Measurements from ENCODE around the gene CSF1R. TPM values are rescaled to one million over a fixed set of nuclear protein-coding genes. Genes with fewer than 3 reads are reported as not detected.

The CSF1R gene
- total and polyA plus RNA-seq, 2 of the 4 experiments (the other 2 are of a cell fraction): 0.14 to 0.36 TPM

DNA sequence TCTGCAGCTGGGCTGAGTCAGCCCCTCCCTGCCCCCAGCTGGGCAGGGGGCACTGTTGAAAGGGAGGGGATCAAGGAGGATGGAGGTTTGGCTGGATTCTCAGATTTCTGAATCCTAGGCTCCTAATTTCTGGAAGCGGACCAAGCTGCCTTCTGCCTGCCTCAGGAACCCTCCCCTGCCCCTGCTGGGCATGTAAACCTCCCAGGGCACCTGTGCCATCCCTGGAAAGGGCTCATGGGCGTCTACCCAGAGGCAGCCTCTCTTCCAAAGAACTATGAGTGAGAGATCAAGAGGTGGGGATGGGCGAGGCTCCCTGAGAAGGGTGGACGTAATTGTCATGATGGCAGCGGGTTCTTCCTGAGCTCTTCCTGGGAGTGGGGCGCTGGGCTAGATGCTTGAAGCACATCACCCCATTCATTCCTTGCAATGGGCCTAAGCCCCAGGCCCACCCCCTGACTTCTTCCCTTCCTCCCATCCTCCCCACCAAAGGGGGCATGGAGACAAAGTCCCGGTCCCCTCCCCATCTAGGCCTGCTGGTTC, 21.6 kb downstream of the CSF1R start (continued):
- no peak for TF ChIP-seq BHLHE40 (IDR thresholded peaks at IDR 0.05; ENCODE audit: low read depth, low read length)

DNA sequence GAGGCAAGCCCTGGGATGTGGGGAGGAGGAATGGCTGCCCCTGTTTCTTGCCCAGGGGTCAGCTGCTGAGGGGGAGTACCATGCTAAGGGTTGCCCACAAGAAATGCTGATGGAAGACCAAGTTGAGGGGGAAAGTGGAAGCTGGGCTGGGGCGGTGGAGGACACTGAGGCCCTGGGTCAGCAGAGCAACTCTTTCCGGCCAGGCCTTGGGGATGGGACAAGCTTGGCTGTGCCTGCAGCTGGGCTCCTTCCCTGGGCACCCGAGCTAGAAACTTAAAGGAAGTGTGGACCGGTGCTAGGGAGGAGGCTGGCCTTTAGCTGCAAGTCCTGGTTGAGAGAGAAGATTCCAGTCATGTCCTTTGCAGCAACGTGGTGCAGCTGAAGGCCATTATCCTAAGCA, 22.7 kb downstream of the CSF1R start:
- H3K4ac ChIP-seq (ENCODE audit: low read depth, low read length): peak overlapping the region; percentile 12; the same call in 1 of the 2 replicates
- DNase-seq (no peak), ATAC-seq (ENCODE audit: low read depth) (no peak)
- no peak overlapping the region for H2AK5ac ChIP-seq (ENCODE audit: low read depth, low read length)
- H3K27me3 ChIP-seq (ENCODE audit: control insufficient read depth, insufficient read depth, low read length): no peaks in the 10 kb centered on the region
- H2BK15ac ChIP-seq (ENCODE audit: low read depth, low read length): no peak overlapping the region
- no peak overlapping the region; the same call in 1 of the 2 replicates for H4K91ac ChIP-seq (ENCODE audit: insufficient read depth, low read depth, low read length)
- dilution Hi-C loops (cut with HindIII; ENCODE audit: low sequenced_read_pairs, unreplicated experiment) (no loop called here), intact Hi-C loops (cut with micrococcal nuclease) (no loop called here), in situ Hi-C loops (cut with MboI; ENCODE audit: low sequenced_read_pairs) (no loop called here)
- POLR2A ChIA-PET (ENCODE audit: unreplicated experiment): no interaction called here
- no peak overlapping the region for H3K9ac ChIP-seq (ENCODE audit: low read depth, low read length)
- H4K8ac ChIP-seq (ENCODE audit: low read depth in 2 of 2, low read length in 2 of 2): no peak overlapping the region
- no peak overlapping the region for H2BK5ac ChIP-seq (ENCODE audit: low read depth, low read length, poor library complexity, severe bottlenecking)
- no CpG with 5 or more reads among the region's 5 CpGs for WGBS, 2 experiments (ENCODE audit: extremely low coverage in 2 of 2, insufficient read length in 1 of 2)
- no peak overlapping the region for H3K18ac ChIP-seq (ENCODE audit: low read depth, low read length)
- peak overlapping the region; percentile 45; the same call in 1 of the 2 replicates for H2BK20ac ChIP-seq (ENCODE audit: low read depth, low read length)
- H3K27ac ChIP-seq (ENCODE audit: insufficient read depth, low read length): no peak overlapping the region
- H3K4me3 ChIP-seq (ENCODE audit: insufficient read depth, low read depth, low read length): no peak overlapping the region
- H3K14ac ChIP-seq (replicated peaks; ENCODE audit: low read depth, low read length): no peak overlapping the region
- TF ChIP-seq CEBPB (IDR thresholded peaks at IDR 0.05; ENCODE audit: low read depth, low read length) (no peak), RCOR1 (IDR thresholded peaks at IDR 0.05; ENCODE audit: insufficient replicate concordance, low read length) (no peak), NFE2L2 (IDR thresholded peaks at IDR 0.05; ENCODE audit: low read depth, low read length) (no peak), POLR2A (IDR thresholded peaks at IDR 0.05; ENCODE audit: low read depth, low read length) (no peak), RFX5 (IDR thresholded peaks at IDR 0.05; ENCODE audit: low read depth, low read length) (no peak), BHLHE40 (IDR thresholded peaks at IDR 0.05; ENCODE audit: low read depth, low read length) (no peak), SMC3 (IDR thresholded peaks at IDR 0.05; ENCODE audit: low read depth, low read length) (no peak), MXI1 (IDR thresholded peaks at IDR 0.05; ENCODE audit: borderline replicate concordance, low read depth, low read length) (no peak), MAZ (IDR thresholded peaks at IDR 0.05; ENCODE audit: borderline replicate concordance, low read depth, low read length) (no peak), RAD21 (IDR thresholded peaks at IDR 0.05; ENCODE audit: low read length) (no peak)
- TF ChIP-seq, protein P1, sequence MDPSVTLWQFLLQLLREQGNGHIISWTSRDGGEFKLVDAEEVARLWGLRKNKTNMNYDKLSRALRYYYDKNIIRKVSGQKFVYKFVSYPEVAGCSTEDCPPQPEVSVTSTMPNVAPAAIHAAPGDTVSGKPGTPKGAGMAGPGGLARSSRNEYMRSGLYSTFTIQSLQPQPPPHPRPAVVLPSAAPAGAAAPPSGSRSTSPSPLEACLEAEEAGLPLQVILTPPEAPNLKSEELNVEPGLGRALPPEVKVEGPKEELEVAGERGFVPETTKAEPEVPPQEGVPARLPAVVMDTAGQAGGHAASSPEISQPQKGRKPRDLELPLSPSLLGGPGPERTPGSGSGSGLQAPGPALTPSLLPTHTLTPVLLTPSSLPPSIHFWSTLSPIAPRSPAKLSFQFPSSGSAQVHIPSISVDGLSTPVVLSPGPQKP (IDR thresholded peaks at IDR 0.05; ENCODE audit: borderline replicate concordance, low read depth, low read length): no peak
- TF ChIP-seq, protein P2, sequence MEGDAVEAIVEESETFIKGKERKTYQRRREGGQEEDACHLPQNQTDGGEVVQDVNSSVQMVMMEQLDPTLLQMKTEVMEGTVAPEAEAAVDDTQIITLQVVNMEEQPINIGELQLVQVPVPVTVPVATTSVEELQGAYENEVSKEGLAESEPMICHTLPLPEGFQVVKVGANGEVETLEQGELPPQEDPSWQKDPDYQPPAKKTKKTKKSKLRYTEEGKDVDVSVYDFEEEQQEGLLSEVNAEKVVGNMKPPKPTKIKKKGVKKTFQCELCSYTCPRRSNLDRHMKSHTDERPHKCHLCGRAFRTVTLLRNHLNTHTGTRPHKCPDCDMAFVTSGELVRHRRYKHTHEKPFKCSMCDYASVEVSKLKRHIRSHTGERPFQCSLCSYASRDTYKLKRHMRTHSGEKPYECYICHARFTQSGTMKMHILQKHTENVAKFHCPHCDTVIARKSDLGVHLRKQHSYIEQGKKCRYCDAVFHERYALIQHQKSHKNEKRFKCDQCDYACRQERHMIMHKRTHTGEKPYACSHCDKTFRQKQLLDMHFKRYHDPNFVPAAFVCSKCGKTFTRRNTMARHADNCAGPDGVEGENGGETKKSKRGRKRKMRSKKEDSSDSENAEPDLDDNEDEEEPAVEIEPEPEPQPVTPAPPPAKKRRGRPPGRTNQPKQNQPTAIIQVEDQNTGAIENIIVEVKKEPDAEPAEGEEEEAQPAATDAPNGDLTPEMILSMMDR (conservative IDR thresholded peaks at IDR 0.05; ENCODE audit: low read depth, low read length): no peak
- peaks cover 53% of the 10 kb centered on the region for H3K9me1 ChIP-seq (ENCODE audit: insufficient read depth, low read length)
- H3K4me1 ChIP-seq (ENCODE audit: control insufficient read depth, insufficient read depth, low read length): peaks cover 35% of the 10 kb centered on the region
- BruUV-seq (replicated peaks): no TSS peak
- H3K4me2 ChIP-seq (ENCODE audit: low read depth, low read length): no peak overlapping the region
- H3K79me1 ChIP-seq (ENCODE audit: low read depth in 1 of 2, low read length in 2 of 2): no peaks in the 10 kb centered on the region; a peak in 1 of 4 replicates
- no peak overlapping the region for H2AK9ac ChIP-seq (replicated peaks; ENCODE audit: low read depth, low read length, poor library complexity)
- CTCF ChIA-PET: interaction anchor here (0.8 to 1.0 kb wide), 2 partner anchors 49 to 89 kb away, joined by 3 read pairs; no protein-coding TSS in a partner anchor
- H2BK120ac ChIP-seq (ENCODE audit: low read depth, low read length): no peak overlapping the region
- H4K20me1 ChIP-seq (ENCODE audit: insufficient read depth, low read length): no peaks in the 10 kb centered on the region
- no peaks in the 10 kb centered on the region for H3K9me3 ChIP-seq (ENCODE audit: control insufficient read depth, insufficient read depth, low read length)
- H3K36me3 ChIP-seq (ENCODE audit: control insufficient read depth, insufficient read depth, low read length): no peaks in the 10 kb centered on the region
- no peak overlapping the region for H3K56ac ChIP-seq (ENCODE audit: extremely low read depth, insufficient read depth, low read length)
- no peak overlapping the region for H2AFZ ChIP-seq (replicated peaks; ENCODE audit: low read length, poor library complexity)
- no peak overlapping the region for H4K5ac ChIP-seq (ENCODE audit: low read depth, low read length)
- H3K23ac ChIP-seq (ENCODE audit: low read depth, low read length): no peak overlapping the region
